Sigmoid colon (tissue), 7 donors: Measurements from ENCODE around the gene COL4A1. TPM values are rescaled to one million over a fixed set of nuclear protein-coding genes. Genes with fewer than 3 reads are reported as not detected.

Source experiments
- DNase-seq: peaks from one replicate; pipeline ENCODE4 v3.0.0-alpha.2; 2019
- H3K27ac ChIP-seq, 4 donors: fragments of 200-600 bp; sonication (generic); one replicate each; pipeline ENCODE4 v1.5.1; 2016 to 2019; ENCODE audit warnings: mild to moderate bottlenecking in 1 of 4
- H3K27me3 ChIP-seq, 3 donors: fragments of 200-600 bp; sonication (generic); one replicate each; pipeline ENCODE4 v1.5.1; 2019; ENCODE audit warnings: mild to moderate bottlenecking in 1 of 3
- H3K36me3 ChIP-seq, 4 donors: fragments of 200-600 bp; sonication (generic); one replicate each; pipeline ENCODE4 v1.5.1; 2016 to 2019
- H3K4me1 ChIP-seq, 4 donors: fragments of 200-600 bp; sonication (generic); one replicate each; pipeline ENCODE4 v1.5.1; 2017 to 2019
- H3K4me3 ChIP-seq, 4 donors: fragments of 200-600 bp; sonication (generic); one replicate each; pipeline ENCODE4 v1.5.1; 2017 to 2019; ENCODE audit warnings: mild to moderate bottlenecking in 2 of 4, moderate library complexity in 1 of 4
- H3K9me3 ChIP-seq, 4 donors: fragments of 200-600 bp in 3 of 4; sonication (generic) in 3 of 4; one replicate each; pipeline versions ENCODE4 v1.5.1 to v1.6.1; 2013 to 2019
- EP300 ChIP-seq, 4 donors: sonication (generic); formaldehyde crosslinking; IDR thresholded peaks; one replicate each; pipeline ENCODE4 v1.6.1; 2017; ENCODE audit warnings: antibody characterized with exemption in 4 of 4
- POLR2A ChIP-seq, 2 donors: fragments of 450-650 bp; IDR thresholded peaks; one replicate each; pipeline ENCODE4 v1.6.1; 2016; ENCODE audit warnings: antibody characterized with exemption in 2 of 2, mild to moderate bottlenecking in 2 of 2, moderate library complexity in 2 of 2
- POLR2AphosphoS5 ChIP-seq, 4 donors: sonication (generic); formaldehyde crosslinking; IDR thresholded peaks; one replicate each; pipeline ENCODE4 v1.6.1; 2017; ENCODE audit warnings: antibody characterized with exemption in 4 of 4
- WGBS, 2 donors: extraction: QIAGEN DNeasy Blood & Tissue Kit; methylation state at CpG; one replicate each; pipeline ENCODE4 v1.1.7; 2013; 5-methylcytosine and 5-hydroxymethylcytosine counted together
- intact Hi-C: fragments of 100-400 bp; cut with DNase I; formaldehyde crosslinking; loops from one replicate; pipeline ENCODE4 v1.15.1; 2023
- polyA plus RNA-seq, 3 donors: library from polyadenylated mRNA; stranded (reverse); fragments of 200-250 nt; gene quantifications; one replicate each; pipeline ENCODE4 v1.2.3, GENCODE V29; 2013
- total RNA-seq, 4 donors: library from RNA; depleted of rRNA; stranded (reverse); fragments of >200 nt; gene quantifications; one replicate each; pipeline ENCODE4 v1.1.0, GENCODE V29; 2016
- TF ChIP-seq, protein P1 (sequence below), 4 experiments: fragments of 450-650 bp in 3 of 4; fragments of 200-600 bp in 1 of 4; IDR thresholded peaks; one replicate each; pipeline ENCODE4 v1.5.1; 2016 to 2019; ENCODE audit warnings: antibody characterized with exemption in 4 of 4, mild to moderate bottlenecking in 3 of 4, moderate library complexity in 2 of 4
- donor health status: healthy with polysubstance abuse.
- donor health status: Bipolar disorder and iron deficiency.
- donor health status: healthy.

COL4A1 gene
- total and polyA plus RNA-seq, 7 donors = 9.2 to 598 (median 235) TPM

DNA sequence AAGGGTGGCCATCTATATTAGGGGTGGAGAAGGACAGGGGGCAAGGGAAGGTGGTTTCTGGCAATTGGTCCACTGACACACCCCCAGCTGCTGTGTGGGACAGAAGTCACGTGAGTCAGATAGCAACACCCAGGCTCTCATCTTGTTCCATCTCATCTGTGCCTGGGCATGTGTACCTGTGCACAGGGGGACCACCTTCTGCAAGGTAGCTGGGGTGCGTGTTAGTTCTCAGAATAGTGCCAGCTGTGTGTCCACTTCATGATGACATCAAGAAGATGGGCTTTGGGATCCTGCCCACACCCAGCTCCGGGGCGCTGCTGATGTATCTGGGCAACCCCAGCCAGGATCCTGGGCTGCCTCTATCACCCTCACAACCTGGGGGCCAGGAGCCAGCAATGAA is 38.7 kb upstream of the COL4A1 start:
- intact Hi-C loops = no loop called here
- Histone ChIP-seq H3K27me3 (no peaks in the 10 kb centered on the region), H3K4me3 (no peak overlapping the region), H3K36me3 (no peaks in the 10 kb centered on the region), H3K27ac (peak overlapping the region; percentile 88 to 100 (median 94)), H3K9me3 (no peaks in the 10 kb centered on the region), H3K4me1 (peaks cover 0 to 90% (median 79%) of the 10 kb centered on the region in 4 donors)
- TF ChIP-seq, protein P1, sequence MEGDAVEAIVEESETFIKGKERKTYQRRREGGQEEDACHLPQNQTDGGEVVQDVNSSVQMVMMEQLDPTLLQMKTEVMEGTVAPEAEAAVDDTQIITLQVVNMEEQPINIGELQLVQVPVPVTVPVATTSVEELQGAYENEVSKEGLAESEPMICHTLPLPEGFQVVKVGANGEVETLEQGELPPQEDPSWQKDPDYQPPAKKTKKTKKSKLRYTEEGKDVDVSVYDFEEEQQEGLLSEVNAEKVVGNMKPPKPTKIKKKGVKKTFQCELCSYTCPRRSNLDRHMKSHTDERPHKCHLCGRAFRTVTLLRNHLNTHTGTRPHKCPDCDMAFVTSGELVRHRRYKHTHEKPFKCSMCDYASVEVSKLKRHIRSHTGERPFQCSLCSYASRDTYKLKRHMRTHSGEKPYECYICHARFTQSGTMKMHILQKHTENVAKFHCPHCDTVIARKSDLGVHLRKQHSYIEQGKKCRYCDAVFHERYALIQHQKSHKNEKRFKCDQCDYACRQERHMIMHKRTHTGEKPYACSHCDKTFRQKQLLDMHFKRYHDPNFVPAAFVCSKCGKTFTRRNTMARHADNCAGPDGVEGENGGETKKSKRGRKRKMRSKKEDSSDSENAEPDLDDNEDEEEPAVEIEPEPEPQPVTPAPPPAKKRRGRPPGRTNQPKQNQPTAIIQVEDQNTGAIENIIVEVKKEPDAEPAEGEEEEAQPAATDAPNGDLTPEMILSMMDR (IDR thresholded peaks at IDR 0.05) = no peak
- TF ChIP-seq POLR2A (IDR thresholded peaks at IDR 0.05) = no peak
- TF ChIP-seq EP300 (IDR thresholded peaks at IDR 0.05) = no peak
- no peak for TF ChIP-seq POLR2AphosphoS5 (IDR thresholded peaks at IDR 0.05)
- DNase-seq = no peak
- 82 to 94% methylated on average over 4 of the region's 4 CpGs for WGBS, 2 donors

- TF ChIP-seq POLR2AphosphoS5 (IDR thresholded peaks at IDR 0.05) (no peak), POLR2A (IDR thresholded peaks at IDR 0.05) (no peak), EP300 (IDR thresholded peaks at IDR 0.05) (no peak)
- TF ChIP-seq, protein P1 (IDR thresholded peaks at IDR 0.05) = no peak
- WGBS, 2 donors = 92 to 93% methylated on average over 7 of the region's 7 CpGs
- H3K36me3 ChIP-seq = no peaks in the 10 kb centered on the region
- intact Hi-C loops = no loop called here
- DNase-seq = no peak
- H3K4me3 ChIP-seq = no peak overlapping the region
- no peaks in the 10 kb centered on the region for H3K27me3 ChIP-seq
- H3K27ac ChIP-seq = peak overlapping the region; percentile 88 to 100 (median 94)
- no peaks in the 10 kb centered on the region for H3K9me3 ChIP-seq
- peaks cover 0 to 90% (median 79%) of the 10 kb centered on the region in 4 donors for H3K4me1 ChIP-seq
Measured at GRCh38 chr13:110345266-110345665, 38.3 kb upstream of the COL4A1 start.

- no peak overlapping the region for H3K4me3 ChIP-seq
- no peaks in the 10 kb centered on the region for H3K27me3 ChIP-seq
- WGBS, 2 donors = 93 to 94% methylated on average over 5 of the region's 5 CpGs
- H3K9me3 ChIP-seq = no peaks in the 10 kb centered on the region
- no peaks in the 10 kb centered on the region for H3K36me3 ChIP-seq
- intact Hi-C loops = no loop called here
- peak overlapping the region; percentile 88 to 100 (median 94) for H3K27ac ChIP-seq
- no peak for DNase-seq
- TF ChIP-seq, protein P1 (IDR thresholded peaks at IDR 0.05) = no peak
- peak in 1 of 4 donors; percentile 15 for TF ChIP-seq EP300 (IDR thresholded peaks at IDR 0.05)
- H3K4me1 ChIP-seq = peaks cover 0 to 90% (median 82%) of the 10 kb centered on the region in 4 donors
Measured at GRCh38 chr13:110344320-110344719, 37.4 kb upstream of the COL4A1 start.

DNA sequence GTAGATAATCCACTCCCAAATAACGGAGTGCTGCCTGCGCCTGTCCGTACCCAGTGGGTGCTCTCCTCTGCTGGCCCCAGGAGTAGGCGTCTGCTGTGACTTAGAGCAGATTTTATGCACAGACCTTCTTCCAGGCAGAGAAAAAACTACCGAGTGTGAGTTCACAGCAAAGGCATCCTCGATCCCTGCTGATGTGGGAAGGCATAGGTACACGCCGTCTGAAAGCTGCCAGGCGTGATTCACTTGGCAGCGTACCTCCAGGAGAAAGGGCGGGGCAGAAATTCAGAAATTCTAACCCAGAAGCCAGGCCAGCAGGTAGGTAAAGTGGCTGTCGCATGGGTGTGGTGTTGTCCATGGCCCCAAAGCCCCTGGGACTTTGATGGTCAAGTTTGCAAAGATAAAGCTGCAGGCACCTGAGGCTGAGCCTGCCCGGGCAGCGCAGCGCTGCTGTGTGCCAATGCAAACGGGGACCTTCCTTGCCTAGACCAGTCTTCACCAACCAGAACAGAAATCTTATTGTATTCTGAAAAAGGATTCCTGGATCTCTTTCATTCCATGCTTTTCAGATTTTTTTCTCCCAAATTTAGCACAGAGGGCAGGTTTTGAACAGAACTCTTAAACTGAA is 36.4 kb upstream of the COL4A1 start:
- Histone ChIP-seq H3K9me3 (no peaks in the 10 kb centered on the region), H3K27me3 (no peaks in the 10 kb centered on the region), H3K36me3 (no peaks in the 10 kb centered on the region), H3K4me1 (peaks cover 0 to 88% (median 85%) of the 10 kb centered on the region in 4 donors), H3K4me3 (no peak overlapping the region), H3K27ac (peak overlapping the region; percentile 88 to 100 (median 94))
- DNase-seq = peak; percentile 86
- TF ChIP-seq POLR2AphosphoS5 (IDR thresholded peaks at IDR 0.05) (peak; percentile 70 to 86 (median 75)), EP300 (IDR thresholded peaks at IDR 0.05) (peak; percentile 2 to 93 (median 54)), POLR2A (IDR thresholded peaks at IDR 0.05) (peak in 1 of 2 donors; percentile 14)
- TF ChIP-seq, protein P1 (IDR thresholded peaks at IDR 0.05) = no peak
- WGBS, 2 donors = 37 to 79% methylated on average over 16 of the region's 16 CpGs
- intact Hi-C loops = no loop called here
